GM21576 (cell line): Measurements from ENCODE around the gene NR2C2.
A peak's percentile ranks its signal among the peaks of the same experiment; 100 is the strongest.
"Not testable (repeated sequence)": the region's sequence is repeated elsewhere in the genome, so short reads cannot be mapped to it uniquely, and the experiment has no call there.

ENCODE experiments used
- ATAC-seq: cut with Tn5 transposase; IDR thresholded peaks from one replicate; pipeline ENCODE4 v1.9.1; 2021; ENCODE audit warnings: mild to moderate bottlenecking, moderate library complexity; ENCODE audit not compliant: unreplicated experiment

NR2C2 gene

GRCh38 chr3:14957153-14957552 lies 9.8 kb downstream of the NR2C2 start:
- no peak for ATAC-seq

- ATAC-seq, result no peak
These were observed 10.5 kb downstream of the NR2C2 start for GRCh38 chr3:14957925-14958324.

- no peak for ATAC-seq
These were observed 12.1 kb downstream of the NR2C2 start for GRCh38 chr3:14959359-14959943.

GRCh38 chr3:14962762-14963161 lies 15.4 kb downstream of the NR2C2 start:
- ATAC-seq, result no peak

- ATAC-seq, result no peak
These were observed 19.9 kb downstream of the NR2C2 start for GRCh38 chr3:14967285-14967684.

GRCh38 chr3:14969671-14970070 lies 22.3 kb downstream of the NR2C2 start:
- ATAC-seq, result no peak

GRCh38 chr3:14976317-14976716 lies 28.9 kb downstream of the NR2C2 start:
- ATAC-seq, result no peak

- ATAC-seq, result peak; percentile 72
These were observed 33.3 kb downstream of the NR2C2 start for GRCh38 chr3:14980689-14981088.

GRCh38 chr3:14984581-14985113 lies 37.3 kb downstream of the NR2C2 start:
- ATAC-seq, result no peak

GRCh38 chr3:14988988-14989394 lies 41.6 kb downstream of the NR2C2 start:
- ATAC-seq, result peak; percentile 100

GRCh38 chr3:14989943-14990779 lies 42.8 kb downstream of the NR2C2 start:
- ATAC-seq, result no peak

- no peak for ATAC-seq
These were observed 43.4 kb downstream of the NR2C2 start for GRCh38 chr3:14990780-14991148.

GRCh38 chr3:14991151-14991742 lies 43.9 kb downstream of the NR2C2 start:
- no peak for ATAC-seq

- no peak for ATAC-seq
These were observed 44.6 kb downstream of the NR2C2 start for GRCh38 chr3:14991818-14992612.

- ATAC-seq, result no peak
These were observed 50.6 kb downstream of the NR2C2 start for GRCh38 chr3:14997941-14998340.

- ATAC-seq, result not testable (repeated sequence)
These were observed 51.8 kb downstream of the NR2C2 start for GRCh38 chr3:14999182-14999581.

GRCh38 chr3:15007681-15008141 lies 60.3 kb downstream of the NR2C2 start:
- ATAC-seq, result no peak

GRCh38 chr3:15009167-15009566 lies 61.8 kb downstream of the NR2C2 start:
- ATAC-seq, result no peak

GRCh38 chr3:15010664-15011063 lies 63.3 kb downstream of the NR2C2 start:
- ATAC-seq, result no peak

GRCh38 chr3:15011174-15011573 lies 63.8 kb downstream of the NR2C2 start:
- no peak for ATAC-seq
